TTC549 (cell line): ENCODE measurements around the gene SNAI1.

Experiments
- FAIRE-seq: peaks from 2 replicates; lab custom pipeline; 2012; peaks lifted over from hg19 to GRCh38; lab: Jason Lieb, UNC

The SNAI1 gene

GRCh38 chr20:50037575-50037974 lies 54.8 kb downstream of the SNAI1 start:
- no peak for FAIRE-seq

- FAIRE-seq, result no peak
These were observed 55.4 kb downstream of the SNAI1 start for GRCh38 chr20:50038169-50038568.
